Sigmoid colon (tissue), 7 donors: ENCODE data around the gene PSMG4. TPM values are rescaled to one million over a fixed set of nuclear protein-coding genes. Genes with fewer than 3 reads are reported as not detected.

Experiments used
- DNase-seq: peaks from one replicate; pipeline ENCODE4 v3.0.0-alpha.2; 2019
- H3K27ac ChIP-seq, 4 donors: fragments of 200-600 bp; sonication (generic); one replicate each; pipeline ENCODE4 v1.5.1; 2016 to 2019; ENCODE audit warnings: mild to moderate bottlenecking in 1 of 4
- H3K27me3 ChIP-seq, 3 donors: fragments of 200-600 bp; sonication (generic); one replicate each; pipeline ENCODE4 v1.5.1; 2019; ENCODE audit warnings: mild to moderate bottlenecking in 1 of 3
- H3K36me3 ChIP-seq, 4 donors: fragments of 200-600 bp; sonication (generic); one replicate each; pipeline ENCODE4 v1.5.1; 2016 to 2019
- H3K4me1 ChIP-seq, 4 donors: fragments of 200-600 bp; sonication (generic); one replicate each; pipeline ENCODE4 v1.5.1; 2017 to 2019
- H3K4me3 ChIP-seq, 4 donors: fragments of 200-600 bp; sonication (generic); one replicate each; pipeline ENCODE4 v1.5.1; 2017 to 2019; ENCODE audit warnings: mild to moderate bottlenecking in 2 of 4, moderate library complexity in 1 of 4
- H3K9me3 ChIP-seq, 4 donors: fragments of 200-600 bp in 3 of 4; sonication (generic) in 3 of 4; one replicate each; pipeline versions ENCODE4 v1.5.1 to v1.6.1; 2013 to 2019
- CTCF ChIP-seq, 4 experiments: fragments of 450-650 bp in 3 of 4; fragments of 200-600 bp in 1 of 4; IDR thresholded peaks; one replicate each; pipeline ENCODE4 v1.5.1; 2016 to 2019; ENCODE audit warnings: antibody characterized with exemption in 4 of 4, mild to moderate bottlenecking in 3 of 4, moderate library complexity in 2 of 4
- EP300 ChIP-seq, 4 donors: sonication (generic); formaldehyde crosslinking; IDR thresholded peaks; one replicate each; pipeline ENCODE4 v1.6.1; 2017; ENCODE audit warnings: antibody characterized with exemption in 4 of 4
- POLR2A ChIP-seq, 2 donors: fragments of 450-650 bp; IDR thresholded peaks; one replicate each; pipeline ENCODE4 v1.6.1; 2016; ENCODE audit warnings: antibody characterized with exemption in 2 of 2, mild to moderate bottlenecking in 2 of 2, moderate library complexity in 2 of 2
- POLR2AphosphoS5 ChIP-seq, 4 donors: sonication (generic); formaldehyde crosslinking; IDR thresholded peaks; one replicate each; pipeline ENCODE4 v1.6.1; 2017; ENCODE audit warnings: antibody characterized with exemption in 4 of 4
- WGBS, 2 donors: extraction: QIAGEN DNeasy Blood & Tissue Kit; methylation state at CpG; one replicate each; pipeline ENCODE4 v1.1.7; 2013; 5-methylcytosine and 5-hydroxymethylcytosine counted together
- intact Hi-C: fragments of 100-400 bp; cut with DNase I; formaldehyde crosslinking; loops from one replicate; pipeline ENCODE4 v1.15.1; 2023
- polyA plus RNA-seq, 3 donors: library from polyadenylated mRNA; stranded (reverse); fragments of 200-250 nt; gene quantifications; one replicate each; pipeline ENCODE4 v1.2.3, GENCODE V29; 2013
- total RNA-seq, 4 donors: library from RNA; depleted of rRNA; stranded (reverse); fragments of >200 nt; gene quantifications; one replicate each; pipeline ENCODE4 v1.1.0, GENCODE V29; 2016
- donor health status: healthy with polysubstance abuse.
- donor health status: Bipolar disorder and iron deficiency.
- donor health status: healthy.

PSMG4 gene
- total and polyA plus RNA-seq, 7 donors, result 14.6 to 39.0 (median 30.0) TPM

GRCh38 chr6:3286641-3287171, 28.0 kb downstream of the PSMG4 start:
- DNase-seq, result peak; percentile 63
- TF ChIP-seq EP300 (IDR thresholded peaks at IDR 0.05), result no peak
- no peak for TF ChIP-seq POLR2AphosphoS5 (IDR thresholded peaks at IDR 0.05)
- TF ChIP-seq CTCF (IDR thresholded peaks at IDR 0.05), result no peak
- TF ChIP-seq POLR2A (IDR thresholded peaks at IDR 0.05), result no peak
- Histone ChIP-seq H3K4me3 (no peak overlapping the region), H3K27me3 (no peaks in the 10 kb centered on the region), H3K4me1 (peaks cover 0 to 48% (median 36%) of the 10 kb centered on the region in 4 donors), H3K9me3 (no peaks in the 10 kb centered on the region), H3K36me3 (peaks cover 0 to 13% (median 0%) of the 10 kb centered on the region in 4 donors), H3K27ac (no peak overlapping the region)
- intact Hi-C loops, result no loop called here
- WGBS, 2 donors, result 95 to 96% methylated on average over 24 of the region's 24 CpGs

DNA sequence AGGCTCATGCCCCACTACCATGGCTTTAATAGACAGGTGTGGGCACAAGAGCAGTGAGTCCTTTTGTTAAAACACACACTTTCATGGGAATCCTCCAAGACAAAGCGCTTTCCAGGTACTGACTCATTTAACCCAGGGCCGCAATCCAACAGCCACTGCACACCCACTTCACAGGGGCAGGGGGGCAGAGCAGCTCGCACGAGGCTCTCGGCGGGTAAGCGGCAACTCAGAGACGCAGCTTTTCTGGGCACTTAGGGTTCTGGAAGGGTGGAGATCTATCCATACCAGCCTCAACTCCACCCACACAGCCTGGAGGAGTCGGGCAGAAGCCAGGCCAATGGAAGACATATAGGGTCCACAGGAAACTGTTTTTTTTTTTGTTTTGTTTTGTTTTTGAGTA, 28.6 kb downstream of the PSMG4 start:
- TF ChIP-seq CTCF (IDR thresholded peaks at IDR 0.05) (no peak), POLR2AphosphoS5 (IDR thresholded peaks at IDR 0.05) (no peak), EP300 (IDR thresholded peaks at IDR 0.05) (no peak), POLR2A (IDR thresholded peaks at IDR 0.05) (no peak)
- peaks cover 0 to 42% (median 30%) of the 10 kb centered on the region in 4 donors for H3K4me1 ChIP-seq
- H3K4me3 ChIP-seq, result no peak overlapping the region
- WGBS, 2 donors, result 84 to 95% methylated on average over 9 of the region's 9 CpGs
- no peaks in the 10 kb centered on the region for H3K27me3 ChIP-seq
- DNase-seq, result peak; percentile 56
- peaks cover 0 to 13% (median 0%) of the 10 kb centered on the region in 4 donors for H3K36me3 ChIP-seq
- intact Hi-C loops, result no loop called here
- no peaks in the 10 kb centered on the region for H3K9me3 ChIP-seq
- H3K27ac ChIP-seq, result no peak overlapping the region

- H3K36me3 ChIP-seq, result peaks cover 0 to 20% (median 0%) of the 10 kb centered on the region in 4 donors
- no peak overlapping the region for H3K27ac ChIP-seq
- no peaks in the 10 kb centered on the region for H3K9me3 ChIP-seq
- no peak overlapping the region for H3K4me3 ChIP-seq
- peaks cover 0 to 34% (median 22%) of the 10 kb centered on the region in 4 donors for H3K4me1 ChIP-seq
- intact Hi-C loops, result no loop called here
- peak; percentile 37 for DNase-seq
- WGBS, 2 donors, result 58 to 79% methylated on average over 17 of the region's 17 CpGs
- TF ChIP-seq POLR2A (IDR thresholded peaks at IDR 0.05), result no peak
- TF ChIP-seq EP300 (IDR thresholded peaks at IDR 0.05), result no peak
- no peak for TF ChIP-seq POLR2AphosphoS5 (IDR thresholded peaks at IDR 0.05)
- no peak for TF ChIP-seq CTCF (IDR thresholded peaks at IDR 0.05)
- no peaks in the 10 kb centered on the region for H3K27me3 ChIP-seq
These were observed 29.4 kb downstream of the PSMG4 start for GRCh38 chr6:3287976-3288707.

GRCh38 chr6:3288711-3289663, 30.2 kb downstream of the PSMG4 start:
- peak; percentile 60 for DNase-seq
- Histone ChIP-seq H3K27me3 (no peaks in the 10 kb centered on the region), H3K4me3 (no peak overlapping the region), H3K4me1 (peaks cover 0 to 25% (median 15%) of the 10 kb centered on the region in 4 donors), H3K27ac (no peak overlapping the region), H3K9me3 (no peaks in the 10 kb centered on the region), H3K36me3 (peaks cover 0 to 20% (median 0%) of the 10 kb centered on the region in 4 donors)
- 86 to 89% methylated on average over 21 of the region's 21 CpGs for WGBS, 2 donors
- no peak for TF ChIP-seq POLR2AphosphoS5 (IDR thresholded peaks at IDR 0.05)
- intact Hi-C loops, result no loop called here

GRCh38 chr6:3289664-3290055, 30.9 kb downstream of the PSMG4 start:
- intact Hi-C loops, result no loop called here
- peaks cover 0 to 20% (median 0%) of the 10 kb centered on the region in 4 donors for H3K36me3 ChIP-seq
- H3K27me3 ChIP-seq, result no peaks in the 10 kb centered on the region
- H3K4me3 ChIP-seq, result no peak overlapping the region
- peaks cover 0 to 19% (median 8%) of the 10 kb centered on the region in 4 donors for H3K4me1 ChIP-seq
- TF ChIP-seq POLR2AphosphoS5 (IDR thresholded peaks at IDR 0.05) (no peak), CTCF (IDR thresholded peaks at IDR 0.05) (no peak), POLR2A (IDR thresholded peaks at IDR 0.05) (no peak), EP300 (IDR thresholded peaks at IDR 0.05) (no peak)
- H3K9me3 ChIP-seq, result no peaks in the 10 kb centered on the region
- WGBS, 2 donors, result 89 to 90% methylated on average over 7 of the region's 7 CpGs
- DNase-seq, result peak; percentile 48
- no peak overlapping the region for H3K27ac ChIP-seq
